GM18498 (cell line): ENCODE results near the gene CIAO3.
"Not testable (repeated sequence)": the region's sequence is repeated elsewhere in the genome, so short reads cannot be mapped to it uniquely, and the experiment has no call there.

ENCODE experiments used
- ATAC-seq: cut with Tn5 transposase; IDR thresholded peaks from one replicate; pipeline ENCODE4 v1.9.1; 2021; ENCODE audit warnings: mild to moderate bottlenecking, moderate library complexity; ENCODE audit not compliant: unreplicated experiment

The CIAO3 gene

DNA sequence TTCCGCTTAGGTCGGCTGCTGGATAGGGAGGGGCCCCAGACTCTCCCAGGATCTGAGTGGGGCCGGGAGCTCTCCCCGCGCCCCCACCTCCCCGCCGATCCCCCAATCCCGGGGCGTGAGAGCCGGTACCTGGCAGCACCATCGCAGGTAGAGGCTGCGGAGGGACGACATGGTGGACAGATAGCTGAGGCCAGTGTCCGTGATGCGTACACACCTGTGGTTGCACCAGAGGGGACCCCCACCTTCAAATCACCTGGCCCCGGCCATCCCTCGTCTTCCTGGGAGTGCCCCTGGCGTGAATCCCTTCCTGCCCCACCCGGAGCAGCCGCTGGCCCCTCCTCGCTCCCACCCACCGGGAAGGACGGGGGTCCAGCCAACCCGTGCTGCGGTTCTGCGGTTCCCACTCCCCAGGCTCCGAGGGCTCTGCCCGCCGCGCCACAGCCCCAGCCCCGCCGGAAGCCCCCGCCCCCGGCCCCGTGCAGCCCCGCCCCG is 45.9 kb downstream of the CIAO3 start:
- ATAC-seq: no peak

- ATAC-seq: no peak
Observed at GRCh38 chr16:694187-694862, 46.5 kb downstream of the CIAO3 start.

GRCh38 chr16:693766-694165 is 47.0 kb downstream of the CIAO3 start:
- ATAC-seq: no peak

- ATAC-seq: no peak
Observed at GRCh38 chr16:693364-693763, 47.4 kb downstream of the CIAO3 start.

DNA sequence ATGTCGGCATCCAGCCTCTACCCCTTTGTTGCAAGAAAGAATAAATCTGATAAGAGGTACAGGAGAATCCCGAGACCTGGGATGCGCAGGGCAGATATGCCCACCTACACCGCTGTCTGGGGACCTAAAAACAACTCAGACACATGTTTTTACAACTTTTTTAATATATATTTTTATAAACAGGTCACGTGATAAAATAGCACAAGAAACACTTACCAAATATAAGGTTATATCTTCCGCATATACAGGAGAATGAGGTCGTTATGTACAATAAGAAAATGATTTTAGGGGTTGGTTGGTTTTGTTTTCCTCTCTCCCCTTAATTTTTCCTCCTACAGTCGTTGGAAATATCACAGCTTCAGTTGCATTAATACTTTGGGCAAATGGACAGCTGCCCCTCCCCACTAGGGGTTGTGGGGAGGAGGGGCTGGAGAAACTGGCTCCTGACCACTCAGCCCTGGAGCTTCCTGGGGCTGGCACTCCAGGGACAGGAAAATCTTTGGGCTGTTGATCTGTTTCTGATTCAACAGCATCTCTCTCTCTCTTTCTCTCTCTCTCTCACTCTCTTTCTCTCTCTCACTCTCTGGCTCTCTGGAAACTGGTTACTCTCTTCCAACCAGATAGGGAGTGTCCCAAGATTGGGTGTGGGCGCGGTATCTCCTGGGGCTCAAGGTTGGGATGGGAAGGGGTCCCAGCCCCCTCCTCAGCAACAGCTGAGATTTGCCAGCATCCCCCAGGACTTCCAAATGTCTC is 48.3 kb downstream of the CIAO3 start:
- ATAC-seq: no peak

GRCh38 chr16:691242-691641 is 49.6 kb downstream of the CIAO3 start:
- not testable (repeated sequence) for ATAC-seq

DNA sequence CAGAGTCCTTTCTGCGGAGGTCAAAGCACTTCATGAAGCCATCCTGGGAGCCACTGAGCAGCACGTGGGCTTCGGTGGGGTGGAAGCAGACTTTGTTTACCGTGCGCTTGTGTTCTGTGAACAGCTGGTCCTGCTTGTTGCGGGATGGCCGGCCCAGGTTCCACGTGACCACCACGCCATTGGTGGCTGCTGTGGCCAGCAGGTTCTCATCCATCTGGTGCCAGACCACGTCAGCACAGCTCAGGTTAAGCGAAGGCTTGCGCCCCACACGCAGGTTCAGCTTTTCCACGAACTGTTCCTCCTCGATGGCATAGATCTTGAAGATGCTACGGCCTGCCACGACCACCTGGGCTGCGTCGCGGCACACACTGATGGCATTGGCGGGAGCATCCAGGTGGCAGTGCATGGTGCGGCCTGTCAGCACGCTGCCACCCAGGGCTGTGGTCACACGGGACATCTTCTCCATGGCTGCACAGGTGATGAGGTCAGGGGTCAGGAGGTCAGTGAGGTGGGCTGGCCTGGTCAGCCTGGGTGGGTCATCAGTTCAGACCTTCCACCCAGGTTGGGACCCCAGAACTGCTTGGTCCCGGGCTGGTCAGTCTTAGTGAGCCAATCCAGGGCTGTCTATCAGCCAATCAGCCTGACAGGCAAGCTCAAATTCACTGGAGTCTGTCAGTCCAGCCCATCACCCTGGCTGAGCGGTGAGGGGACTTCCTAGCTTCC is 51.5 kb downstream of the CIAO3 start:
- no peak for ATAC-seq

- no peak for ATAC-seq
Observed at GRCh38 chr16:687499-687898, 53.3 kb downstream of the CIAO3 start.

DNA sequence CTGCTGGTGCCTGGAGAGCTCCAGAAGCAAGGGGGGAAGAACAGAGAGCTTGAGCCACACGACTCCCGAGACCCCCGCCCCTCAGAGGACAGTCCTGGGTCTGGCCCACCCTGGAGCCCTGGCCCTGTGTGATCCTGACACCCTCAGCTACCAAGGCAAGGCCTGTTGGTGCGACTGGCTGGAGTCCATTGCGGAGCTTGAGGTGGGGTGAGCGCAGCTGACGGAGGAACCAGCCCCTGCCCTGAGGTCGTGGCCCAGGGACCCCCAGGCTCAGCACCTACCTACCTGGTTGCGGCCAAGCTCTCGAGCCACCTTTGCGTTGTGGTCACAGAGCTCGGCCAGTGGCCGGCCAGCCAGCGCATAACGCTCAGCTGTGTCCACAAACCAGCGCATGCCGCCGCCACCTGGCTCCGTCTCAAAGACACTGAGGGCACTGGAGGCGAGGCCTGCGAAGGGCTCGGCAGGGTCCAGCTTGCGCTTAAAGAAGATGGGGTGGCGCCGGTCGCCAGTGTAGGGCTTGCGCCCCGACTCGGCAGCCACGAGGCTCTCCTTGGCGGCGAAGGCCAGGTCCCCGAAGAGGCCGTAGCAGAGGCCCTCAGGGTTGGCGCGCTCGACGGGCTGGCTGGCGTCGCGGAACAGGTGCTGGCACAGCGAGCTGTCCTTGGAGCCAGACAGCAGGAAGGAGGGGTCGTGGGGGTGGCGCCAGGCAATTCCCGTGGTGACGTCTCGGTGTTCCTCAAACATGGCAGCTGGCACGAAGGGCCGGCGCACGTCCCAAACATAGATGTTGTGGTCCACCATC is 54.1 kb downstream of the CIAO3 start:
- no peak for ATAC-seq

- ATAC-seq: no peak
Observed at GRCh38 chr16:685967-686366, 54.8 kb downstream of the CIAO3 start.

- ATAC-seq: no peak
Observed at GRCh38 chr16:684961-685696, 55.7 kb downstream of the CIAO3 start.

DNA sequence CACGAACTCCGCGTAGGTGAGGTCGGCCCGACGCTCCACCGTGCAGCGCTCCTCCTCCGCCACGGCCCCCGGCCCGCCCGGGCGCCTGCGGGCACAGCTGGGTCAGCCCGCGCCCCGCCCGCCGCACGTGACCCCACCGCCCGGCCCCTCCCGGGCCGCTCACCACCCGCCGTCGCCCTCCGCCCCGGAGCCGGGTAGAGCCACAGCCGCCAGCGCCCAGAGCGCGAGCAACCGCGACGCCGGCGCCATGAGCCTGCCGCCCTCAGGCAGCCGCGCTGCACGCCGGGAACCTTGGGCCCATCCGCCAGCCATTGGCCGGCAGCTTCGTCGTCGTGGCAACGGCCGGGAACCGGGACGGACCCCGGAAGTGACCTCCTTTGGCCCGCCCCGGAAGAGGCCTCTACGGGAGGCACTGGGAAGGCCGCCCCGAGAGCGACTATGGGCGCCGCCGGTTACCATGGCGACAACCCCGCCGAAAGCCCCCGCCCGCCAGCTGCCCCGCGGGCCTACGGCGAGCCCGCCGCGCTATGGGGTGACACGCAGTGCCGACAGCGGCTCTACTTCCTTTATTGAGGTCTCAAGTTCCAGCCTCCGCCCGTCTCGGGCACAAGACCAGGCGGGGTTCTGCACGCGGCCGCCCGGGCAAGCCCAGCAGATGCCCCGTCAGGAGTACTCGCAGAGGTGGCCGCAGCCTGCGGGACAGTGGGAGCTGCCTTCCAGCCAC is 56.6 kb downstream of the CIAO3 start, which contains the start of gene JMJD8:
Gene JMJD8, minus strand, starts transcription at position 264 of the 724 bp plus-strand sequence. Its CDS starts 15 bp downstream, at position 249.
- ATAC-seq: peak; percentile 65

- ATAC-seq: no peak
Observed at GRCh38 chr16:683396-684070, 57.3 kb downstream of the CIAO3 start.

DNA sequence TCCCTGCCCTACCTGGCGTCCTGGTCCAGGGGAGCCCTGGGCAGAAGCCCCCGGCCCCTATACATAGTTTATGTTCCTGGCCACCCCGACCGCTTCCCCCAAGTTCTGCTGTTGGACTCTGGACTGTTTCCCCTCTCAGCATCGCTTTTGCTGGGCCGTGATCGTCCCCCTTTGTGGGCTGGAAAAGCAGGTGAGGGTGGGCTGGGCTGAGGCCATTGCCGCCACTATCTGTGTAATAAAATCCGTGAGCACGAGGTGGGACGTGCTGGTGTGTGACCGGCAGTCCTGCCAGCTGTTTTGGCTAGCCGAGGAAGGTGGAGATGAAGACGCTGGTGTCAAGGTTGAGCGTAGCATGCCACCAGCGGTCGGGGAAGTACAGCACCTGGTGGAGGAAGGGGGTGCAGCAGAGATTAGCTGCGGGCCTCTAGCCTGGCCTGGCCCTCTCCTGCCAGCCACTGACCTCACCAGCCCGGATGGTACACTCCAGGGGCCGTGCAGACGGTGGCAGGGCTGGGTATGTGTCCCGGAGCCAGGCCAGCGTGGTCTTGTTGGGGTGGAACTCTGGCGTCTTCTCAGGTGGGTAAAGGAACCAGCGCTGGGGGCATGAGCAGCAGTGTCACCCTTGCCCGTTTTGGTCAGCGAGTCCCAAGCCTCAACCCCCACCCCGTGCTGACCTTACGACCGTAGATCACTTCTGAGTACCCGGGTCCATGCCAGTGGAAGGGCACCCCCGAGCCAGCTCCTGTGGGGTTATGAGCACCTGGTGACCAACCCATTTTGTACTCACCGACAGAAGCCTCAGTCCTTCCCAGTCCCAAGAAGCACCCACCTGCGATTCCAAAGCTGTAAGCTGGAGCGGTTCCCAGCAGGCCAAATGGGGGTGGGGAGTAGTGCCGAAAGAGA is 58.1 kb downstream of the CIAO3 start:
- ATAC-seq: no peak

DNA sequence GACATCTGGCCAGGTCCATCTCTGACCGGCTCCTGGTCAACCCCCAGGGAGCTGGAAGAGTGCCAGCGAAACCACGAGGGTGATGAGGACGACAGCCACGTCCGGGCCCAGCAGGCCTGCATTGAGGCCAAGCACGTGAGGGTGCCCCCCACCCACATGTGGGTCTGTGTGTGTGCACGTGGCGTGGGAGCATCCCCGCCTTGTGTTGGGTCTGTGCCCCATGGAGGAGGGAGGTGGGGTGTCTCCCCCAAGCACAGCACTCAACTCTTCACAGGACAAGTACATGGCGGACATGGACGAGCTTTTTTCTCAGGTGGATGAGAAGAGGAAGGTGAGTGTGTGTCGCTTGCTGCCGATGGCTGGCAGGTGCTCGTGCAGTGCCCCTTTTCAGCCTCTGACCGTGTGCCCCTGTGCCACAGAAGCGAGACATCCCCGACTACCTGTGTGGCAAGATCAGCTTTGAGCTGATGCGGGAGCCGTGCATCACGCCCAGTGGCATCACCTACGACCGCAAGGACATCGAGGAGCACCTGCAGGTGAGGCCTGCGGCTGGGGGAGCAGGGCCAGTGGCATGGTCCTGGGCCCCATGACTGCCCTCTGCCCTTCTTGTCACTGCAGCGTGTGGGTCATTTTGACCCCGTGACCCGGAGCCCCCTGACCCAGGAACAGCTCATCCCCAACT is 58.9 kb downstream of the CIAO3 start:
- no peak for ATAC-seq

DNA sequence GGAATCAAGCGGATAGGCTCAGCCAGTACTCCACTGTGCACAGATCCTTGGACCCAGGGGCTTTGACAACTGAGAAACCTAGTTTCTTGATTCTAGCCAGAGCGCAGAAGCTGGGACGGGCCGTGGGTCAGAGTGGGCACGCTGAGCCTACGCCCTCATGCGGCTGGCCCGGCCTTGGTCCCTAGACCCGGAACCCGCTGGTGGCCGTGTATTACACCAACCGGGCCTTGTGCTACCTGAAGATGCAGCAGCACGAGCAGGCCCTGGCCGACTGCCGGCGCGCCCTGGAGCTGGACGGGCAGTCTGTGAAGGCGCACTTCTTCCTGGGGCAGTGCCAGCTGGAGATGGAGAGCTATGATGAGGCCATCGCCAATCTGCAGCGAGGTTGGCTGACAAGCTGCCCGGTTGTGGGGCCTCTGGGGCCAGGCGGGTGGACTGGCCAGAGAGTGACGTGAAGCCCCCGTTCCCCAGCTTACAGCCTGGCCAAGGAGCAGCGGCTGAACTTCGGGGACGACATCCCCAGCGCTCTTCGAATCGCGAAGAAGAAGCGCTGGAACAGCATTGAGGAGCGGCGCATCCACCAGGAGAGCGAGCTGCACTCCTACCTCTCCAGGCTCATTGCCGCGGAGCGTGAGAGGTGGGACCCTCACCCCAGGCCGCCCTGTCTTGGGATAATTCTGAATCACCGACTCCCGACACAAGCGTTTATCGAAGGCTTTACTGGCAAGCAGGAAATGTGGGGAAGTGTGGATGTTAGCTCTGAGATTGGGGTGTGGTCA is 59.6 kb downstream of the CIAO3 start:
- no peak for ATAC-seq

DNA sequence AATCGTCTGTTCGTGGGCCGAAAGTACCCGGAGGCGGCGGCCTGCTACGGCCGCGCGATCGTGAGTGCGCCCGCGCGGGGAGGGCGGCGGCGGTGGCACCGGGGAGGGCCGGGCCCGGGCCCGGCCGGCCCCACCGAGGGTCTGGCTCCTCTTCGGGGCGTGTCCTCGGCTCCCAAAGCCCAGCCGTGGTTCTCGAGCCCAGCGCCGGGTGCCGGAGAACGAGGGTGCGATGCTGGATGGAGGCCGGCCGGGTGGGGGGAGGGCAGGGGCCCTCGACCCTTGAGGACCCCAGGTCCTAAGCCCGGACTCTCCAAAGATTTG is 60.2 kb downstream of the CIAO3 start:
- ATAC-seq: peak; percentile 3
